ENCODE measurements around the gene CD82. TPM values are rescaled to one million over a fixed set of nuclear protein-coding genes. Genes with fewer than 3 reads are reported as not detected.

CD82 gene
- total and polyA plus RNA-seq, 4 experiments from 2014 or later, result 130 to 260 (median 191) TPM

- Histone ChIP-seq H3K27ac (ENCODE audit: low read depth, low read length) (peak overlapping the region; percentile 20), H3K4me1 (ENCODE audit: insufficient read depth, low read length) (peaks cover 54% of the 10 kb centered on the region), H3K9me3 (ENCODE audit: control insufficient read depth in 1 of 2, low read length in 2 of 2) (no peaks in the 10 kb centered on the region), H3K36me3 (ENCODE audit: insufficient read depth, low read length) (peaks cover 49% of the 10 kb centered on the region), H3K4me3 (ENCODE audit: low read length in 2 of 2) (no peak overlapping the region), H3K27me3 (ENCODE audit: insufficient read depth, low read length) (no peaks in the 10 kb centered on the region)
- intact Hi-C loops (cut with micrococcal nuclease), result no loop called here
- DNase-seq, result no peak
- Mint-ChIP-seq H3K4me3 (no peak overlapping the region), H3K27ac (peak overlapping the region in 5 of 7 donors; percentile 29 to 85 (median 70)), H3K27me3 (no peaks in the 10 kb centered on the region), H3K9me3 (no peaks in the 10 kb centered on the region), H3K4me1 (peaks cover 19 to 49% (median 33%) of the 10 kb centered on the region in 4 donors), H3K36me3 (peaks cover 40 to 53% of the 10 kb centered on the region in 2 donors)
- ChIA-PET POLR2A (ENCODE audit: partially characterized antibody) (interaction anchor here (15.4 to 18.2 kb wide), 2 partner anchors 10 to 34 kb away, joined by 210 to 287 read pairs; partner anchors contain the start of gene CD82), CTCF (ENCODE audit: partially characterized antibody) (interaction anchor here (1.2 to 1.8 kb wide), 2 partner anchors 9 to 19 kb away, joined by 3 to 4 read pairs; no protein-coding TSS in a partner anchor)
These were observed 37.4 kb downstream of the CD82 start for GRCh38 chr11:44602891-44603310.

GRCh38 chr11:44604171-44604581, 38.7 kb downstream of the CD82 start:
- no peaks in the 10 kb centered on the region for H3K27me3 Mint-ChIP-seq
- CTCF ChIA-PET (ENCODE audit: partially characterized antibody), result interaction anchor here (1.2 to 1.5 kb wide), 2 partner anchors 8 to 10 kb away, joined by 3 to 4 read pairs; no protein-coding TSS in a partner anchor
- H3K9me3 Mint-ChIP-seq, result no peaks in the 10 kb centered on the region
- H3K27ac Mint-ChIP-seq, result peak overlapping the region; percentile 52 to 90 (median 81)
- peaks cover 42 to 61% of the 10 kb centered on the region in 2 donors for H3K36me3 Mint-ChIP-seq
- DNase-seq, result no peak
- Histone ChIP-seq H3K36me3 (ENCODE audit: insufficient read depth, low read length) (peaks cover 49% of the 10 kb centered on the region), H3K27me3 (ENCODE audit: insufficient read depth, low read length) (no peaks in the 10 kb centered on the region), H3K9me3 (ENCODE audit: control insufficient read depth in 1 of 2, low read length in 2 of 2) (no peaks in the 10 kb centered on the region), H3K27ac (ENCODE audit: low read depth, low read length) (no peak overlapping the region), H3K4me3 (ENCODE audit: low read length in 2 of 2) (no peak overlapping the region), H3K4me1 (ENCODE audit: insufficient read depth, low read length) (peaks cover 57% of the 10 kb centered on the region)
- intact Hi-C loops (cut with micrococcal nuclease), result no loop called here
- peaks cover 23 to 51% (median 38%) of the 10 kb centered on the region in 4 donors for H3K4me1 Mint-ChIP-seq
- H3K4me3 Mint-ChIP-seq, result no peak overlapping the region
- POLR2A ChIA-PET (ENCODE audit: partially characterized antibody), result interaction anchor here (0.9 to 18.2 kb wide), 3 partner anchors 26 to 45 kb away, joined by 3 to 287 read pairs (median 4); partner anchors contain the start of gene CD82

GRCh38 chr11:44605068-44605708, 39.7 kb downstream of the CD82 start:
- Mint-ChIP-seq H3K9me3 (no peaks in the 10 kb centered on the region), H3K4me1 (peaks cover 29 to 52% (median 40%) of the 10 kb centered on the region in 4 donors), H3K4me3 (no peak overlapping the region), H3K27ac (peak overlapping the region in 2 of 7 donors; percentile 30 to 44), H3K36me3 (peaks cover 42 to 66% of the 10 kb centered on the region in 2 donors), H3K27me3 (no peaks in the 10 kb centered on the region)
- Histone ChIP-seq H3K27me3 (ENCODE audit: insufficient read depth, low read length) (no peaks in the 10 kb centered on the region), H3K9me3 (ENCODE audit: control insufficient read depth in 1 of 2, low read length in 2 of 2) (no peaks in the 10 kb centered on the region), H3K36me3 (ENCODE audit: insufficient read depth, low read length) (peaks cover 49% of the 10 kb centered on the region), H3K4me3 (ENCODE audit: low read length in 2 of 2) (no peak overlapping the region), H3K4me1 (ENCODE audit: insufficient read depth, low read length) (peaks cover 57% of the 10 kb centered on the region), H3K27ac (ENCODE audit: low read depth, low read length) (no peak overlapping the region)
- no peak for DNase-seq
- intact Hi-C loops (cut with micrococcal nuclease), result no loop called here
- ChIA-PET CTCF (ENCODE audit: partially characterized antibody) (interaction anchor here (0.6 to 1.5 kb wide), 4 partner anchors 9 to 41 kb away, joined by 3 to 4 read pairs (median 3); no protein-coding TSS in a partner anchor), POLR2A (ENCODE audit: partially characterized antibody) (interaction anchor here (18.2 kb wide), 1 partner anchor 37 kb away, joined by 287 read pairs; the partner anchor contains the start of gene CD82)

- Mint-ChIP-seq H3K36me3 (peaks cover 42 to 61% of the 10 kb centered on the region in 2 donors), H3K9me3 (no peaks in the 10 kb centered on the region), H3K4me3 (no peak overlapping the region), H3K27me3 (no peaks in the 10 kb centered on the region), H3K4me1 (peaks cover 29 to 52% (median 42%) of the 10 kb centered on the region in 4 donors), H3K27ac (peak overlapping the region in 5 of 7 donors; percentile 35 to 60 (median 44))
- POLR2A ChIA-PET (ENCODE audit: partially characterized antibody), result interaction anchor here (2.0 to 18.2 kb wide), 2 partner anchors 9 to 38 kb away, joined by 11 to 287 read pairs; partner anchors contain the start of gene CD82
- H3K27me3 ChIP-seq (ENCODE audit: insufficient read depth, low read length), result no peaks in the 10 kb centered on the region
- H3K27ac ChIP-seq (ENCODE audit: low read depth, low read length), result no peak overlapping the region
- intact Hi-C loops (cut with micrococcal nuclease), result no loop called here
- CTCF ChIA-PET (ENCODE audit: partially characterized antibody), result interaction anchor here (0.6 to 1.8 kb wide), 3 partner anchors 12 to 47 kb away, joined by 3 to 5 read pairs (median 3); no protein-coding TSS in a partner anchor
- no peak overlapping the region for H3K4me3 ChIP-seq (ENCODE audit: low read length in 2 of 2)
- H3K36me3 ChIP-seq (ENCODE audit: insufficient read depth, low read length), result peaks cover 49% of the 10 kb centered on the region
- no peaks in the 10 kb centered on the region for H3K9me3 ChIP-seq (ENCODE audit: control insufficient read depth in 1 of 2, low read length in 2 of 2)
- H3K4me1 ChIP-seq (ENCODE audit: insufficient read depth, low read length), result peaks cover 58% of the 10 kb centered on the region
- DNase-seq, result no peak
These were observed 40.5 kb downstream of the CD82 start for GRCh38 chr11:44605965-44606364.

- ChIA-PET POLR2A (ENCODE audit: partially characterized antibody) (interaction anchor here (1.1 to 18.2 kb wide), 3 partner anchors 10 to 38 kb away, joined by 3 to 287 read pairs (median 11); partner anchors contain the start of gene CD82), CTCF (ENCODE audit: partially characterized antibody) (interaction anchor here (0.7 to 1.8 kb wide), 7 partner anchors 10 to 305 kb away, joined by 3 to 5 read pairs (median 5); no protein-coding TSS in a partner anchor)
- H3K4me1 ChIP-seq (ENCODE audit: insufficient read depth, low read length), result peaks cover 58% of the 10 kb centered on the region
- H3K4me3 Mint-ChIP-seq, result no peak overlapping the region
- peak overlapping the region; percentile 43 to 93 (median 72) for H3K27ac Mint-ChIP-seq
- H3K27me3 ChIP-seq (ENCODE audit: insufficient read depth, low read length), result no peaks in the 10 kb centered on the region
- H3K36me3 ChIP-seq (ENCODE audit: insufficient read depth, low read length), result peaks cover 49% of the 10 kb centered on the region
- H3K36me3 Mint-ChIP-seq, result peaks cover 42 to 61% of the 10 kb centered on the region in 2 donors
- H3K9me3 ChIP-seq (ENCODE audit: control insufficient read depth in 1 of 2, low read length in 2 of 2), result no peaks in the 10 kb centered on the region
- H3K9me3 Mint-ChIP-seq, result no peaks in the 10 kb centered on the region
- intact Hi-C loops (cut with micrococcal nuclease), result no loop called here
- H3K27me3 Mint-ChIP-seq, result no peaks in the 10 kb centered on the region
- peaks cover 32 to 52% (median 42%) of the 10 kb centered on the region in 4 donors for H3K4me1 Mint-ChIP-seq
- no peak for DNase-seq
- H3K4me3 ChIP-seq (ENCODE audit: low read length in 2 of 2), result no peak overlapping the region
- H3K27ac ChIP-seq (ENCODE audit: low read depth, low read length), result no peak overlapping the region
These were observed 41.0 kb downstream of the CD82 start for GRCh38 chr11:44606472-44606871.

- Histone ChIP-seq H3K27ac (ENCODE audit: low read depth, low read length) (peak overlapping the region; percentile 17), H3K4me1 (ENCODE audit: insufficient read depth, low read length) (peaks cover 61% of the 10 kb centered on the region), H3K9me3 (ENCODE audit: control insufficient read depth in 1 of 2, low read length in 2 of 2) (no peaks in the 10 kb centered on the region), H3K27me3 (ENCODE audit: insufficient read depth, low read length) (no peaks in the 10 kb centered on the region), H3K4me3 (ENCODE audit: low read length in 2 of 2) (no peak overlapping the region), H3K36me3 (ENCODE audit: insufficient read depth, low read length) (peaks cover 44% of the 10 kb centered on the region)
- Mint-ChIP-seq H3K27me3 (no peaks in the 10 kb centered on the region), H3K4me1 (peaks cover 40 to 62% (median 47%) of the 10 kb centered on the region in 4 donors), H3K9me3 (no peaks in the 10 kb centered on the region), H3K36me3 (peaks cover 42 to 66% of the 10 kb centered on the region in 2 donors), H3K4me3 (peak overlapping the region in 1 of 8 donors; percentile 4), H3K27ac (peak overlapping the region; percentile 68 to 94 (median 82))
- DNase-seq, result no peak
- intact Hi-C loops (cut with micrococcal nuclease), result no loop called here
- POLR2A ChIA-PET (ENCODE audit: partially characterized antibody), result interaction anchor here (1.1 to 18.2 kb wide), 4 partner anchors 8 to 39 kb away, joined by 3 to 287 read pairs (median 7); partner anchors contain the start of gene CD82
- CTCF ChIA-PET (ENCODE audit: partially characterized antibody), result interaction anchor here (0.7 to 1.8 kb wide), 8 partner anchors 9 to 304 kb away, joined by 3 to 5 read pairs (median 4); no protein-coding TSS in a partner anchor
These were observed 42.0 kb downstream of the CD82 start for GRCh38 chr11:44607319-44607962.

All from CD4-positive, alpha-beta memory T cell (primary cell).